Right ventricle myocardium superior (tissue), 1 donor: ENCODE measurements around the gene CDRT15L2. TPM values are rescaled to one million over a fixed set of nuclear protein-coding genes. Genes with fewer than 3 reads are reported as not detected.
A peak's percentile ranks its signal among the peaks of the same experiment; 100 is the strongest.
"Not testable (repeated sequence)": the region's sequence is repeated elsewhere in the genome, so short reads cannot be mapped to it uniquely, and the experiment has no call there.

Source experiments
- ATAC-seq: fragments of 200-7000 bp; cut with Tn5 transposase; one replicate; pipeline ENCODE4 v1.9.1; 2020; ENCODE audit warnings: mild to moderate bottlenecking; ENCODE audit not compliant: poor library complexity
- DNase-seq: peaks from one replicate; pipeline ENCODE4 v3.0.0-alpha.2; 2020
- intact Hi-C: fragments of 100-400 bp; cut with DNase I; formaldehyde crosslinking; loops from one replicate; pipeline ENCODE4 v1.11.2; 2022
- long read RNA-seq: library from polyadenylated mRNA; unstranded; transcript quantifications from one replicate; pipeline ENCODE4 v2.0.0, GENCODE V29; 2021
- total RNA-seq: library from RNA; stranded (reverse); fragmentation: NEBNext Ultra II Directional; extraction: Animal tissue kit (Norgen Biotek cat#: 25700); gene quantifications from one replicate; pipeline ENCODE4 v1.2.1, GENCODE V29; 2021
- donor health status: DM: no; HTN: yes; CAD: no; lungs with severe emphysema.

The CDRT15L2 gene
- not detected for total RNA-seq
- long read RNA-seq: 0 reads

DNA sequence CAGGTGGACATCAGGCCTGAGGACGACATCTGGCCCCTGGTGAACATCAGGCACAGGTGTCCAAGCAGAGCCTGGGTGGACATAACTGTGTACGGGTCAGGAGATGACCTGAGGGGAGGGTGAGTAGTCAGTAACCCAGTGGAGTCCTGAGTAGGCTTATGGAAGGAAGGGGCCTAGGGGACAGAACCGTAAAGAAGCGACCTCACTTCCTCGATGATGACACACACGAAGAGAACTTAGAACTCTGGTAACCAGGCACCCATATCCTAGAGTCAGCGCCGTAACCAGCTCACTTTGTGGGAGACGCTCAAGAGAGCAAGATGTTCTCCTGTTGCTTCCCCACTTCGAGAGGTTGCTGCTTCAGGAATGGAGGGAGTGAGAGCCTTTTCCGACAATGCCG lies at the start of gene CDRT15L2:
CDRT15L2 (plus strand) TSS at position 301 of the 400 bp plus-strand sequence; CDS start at position 321, 20 bp downstream.
- ATAC-seq, intact Hi-C loops, DNase-seq: not testable (repeated sequence)

DNA sequence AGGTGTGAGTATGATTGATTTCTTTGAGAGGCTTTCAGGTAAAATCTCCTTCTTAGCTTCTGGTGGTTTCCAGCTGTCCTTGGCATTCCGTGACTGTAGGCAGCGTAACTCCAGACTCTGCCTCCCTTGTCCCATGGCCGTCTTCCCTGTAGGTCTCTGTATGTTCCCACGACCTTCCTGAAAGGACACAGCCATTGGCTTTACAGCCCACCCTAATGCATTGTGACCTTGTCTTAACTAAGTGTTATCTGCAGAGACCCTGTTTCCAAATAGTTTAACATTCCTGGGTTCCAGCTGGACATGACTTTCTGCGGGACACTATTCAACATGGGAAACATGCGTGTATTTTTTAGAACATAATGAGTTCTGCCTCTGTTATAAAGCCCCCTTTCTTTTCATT lies 49.4 kb upstream of the CDRT15L2 start:
- ATAC-seq, intact Hi-C loops, DNase-seq: not testable (repeated sequence)

DNA sequence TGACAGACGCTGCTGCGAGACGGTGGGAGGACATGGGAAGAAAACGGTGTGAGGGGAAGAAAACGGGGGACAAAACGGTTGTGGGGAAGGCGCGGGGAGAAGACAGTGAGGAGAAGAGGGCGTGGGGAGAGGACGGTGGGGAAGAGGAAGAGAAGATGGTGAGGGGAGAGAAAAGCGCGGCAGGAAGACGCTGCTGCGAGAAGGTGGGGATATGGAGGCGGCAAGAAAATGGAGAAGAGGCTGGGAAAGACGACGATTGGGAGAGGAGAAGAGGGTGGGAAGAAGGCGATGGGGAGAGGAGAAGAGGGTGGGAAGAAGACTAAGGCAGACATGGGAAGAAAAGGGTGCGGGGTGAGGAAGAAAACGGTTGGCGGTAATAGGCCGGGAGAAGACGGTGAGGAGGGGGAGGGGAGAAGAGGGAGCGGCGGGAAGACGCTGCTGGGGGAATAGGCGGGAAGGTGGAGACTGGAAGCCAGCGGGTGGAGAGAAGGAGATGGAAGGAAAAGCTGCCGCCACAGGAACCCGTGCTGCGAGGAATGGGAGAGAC lies 46.9 kb upstream of the CDRT15L2 start:
- intact Hi-C loops, DNase-seq: not testable (repeated sequence)
- ATAC-seq: peak; percentile 76

DNA sequence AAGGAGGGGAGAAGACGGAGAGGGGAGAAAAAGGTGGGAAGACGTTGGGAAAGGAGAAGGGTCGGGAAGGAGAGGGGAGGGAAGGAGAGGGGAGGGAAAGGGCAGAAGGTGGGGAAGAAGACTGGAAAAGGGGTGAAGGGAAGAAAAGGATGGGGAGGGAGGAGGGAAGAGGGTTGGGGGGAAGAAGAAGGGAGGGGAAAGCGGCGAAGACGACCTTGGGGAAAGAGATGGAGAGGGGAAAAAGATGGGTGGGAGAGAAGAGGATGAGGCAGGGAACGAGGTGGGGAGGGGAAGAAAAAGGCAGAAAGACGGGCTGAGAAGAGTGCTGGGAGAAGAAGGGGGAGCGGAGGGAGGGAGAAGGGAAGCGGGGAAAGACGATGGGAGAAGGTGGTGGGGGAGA lies 46.3 kb upstream of the CDRT15L2 start:
- intact Hi-C loops, ATAC-seq, DNase-seq: not testable (repeated sequence)

DNA sequence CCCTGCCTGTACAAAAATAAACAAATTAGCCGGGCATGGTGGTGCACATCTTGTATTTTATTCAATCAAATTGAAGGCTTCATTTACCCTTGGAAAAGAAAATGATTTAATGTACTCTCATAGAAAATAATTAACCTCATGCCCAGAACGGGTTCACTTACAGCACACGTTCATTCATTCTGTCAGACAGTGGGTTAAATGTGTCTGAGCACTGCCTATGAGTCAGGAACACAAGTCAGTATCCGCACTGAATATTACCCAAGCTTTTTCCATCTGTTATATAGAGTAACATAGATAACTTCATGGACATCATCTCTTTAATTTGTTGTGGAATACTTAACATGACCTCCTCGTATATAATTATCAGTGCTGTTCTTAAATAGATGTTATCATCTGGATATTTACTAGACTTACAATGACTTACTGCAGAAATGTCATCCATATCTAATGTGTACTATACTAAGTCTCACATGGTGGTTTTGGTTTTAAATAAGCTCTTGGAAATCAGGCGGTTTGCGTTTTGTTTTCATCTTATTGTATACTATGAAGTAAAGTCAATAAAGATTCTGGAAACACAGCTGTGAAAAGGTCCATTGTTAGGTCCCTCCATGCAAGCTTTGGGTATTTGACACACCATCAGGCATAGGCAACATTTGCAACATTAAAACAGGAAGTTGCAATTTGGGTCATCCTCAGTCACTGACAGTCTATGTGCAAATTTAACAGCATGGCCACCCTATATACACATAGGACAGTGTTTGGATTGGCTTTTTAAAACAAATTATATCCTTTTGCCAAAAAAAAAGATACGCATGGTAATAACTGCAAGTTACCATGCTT lies 44.6 kb upstream of the CDRT15L2 start:
- intact Hi-C loops, ATAC-seq, DNase-seq: not testable (repeated sequence)

DNA sequence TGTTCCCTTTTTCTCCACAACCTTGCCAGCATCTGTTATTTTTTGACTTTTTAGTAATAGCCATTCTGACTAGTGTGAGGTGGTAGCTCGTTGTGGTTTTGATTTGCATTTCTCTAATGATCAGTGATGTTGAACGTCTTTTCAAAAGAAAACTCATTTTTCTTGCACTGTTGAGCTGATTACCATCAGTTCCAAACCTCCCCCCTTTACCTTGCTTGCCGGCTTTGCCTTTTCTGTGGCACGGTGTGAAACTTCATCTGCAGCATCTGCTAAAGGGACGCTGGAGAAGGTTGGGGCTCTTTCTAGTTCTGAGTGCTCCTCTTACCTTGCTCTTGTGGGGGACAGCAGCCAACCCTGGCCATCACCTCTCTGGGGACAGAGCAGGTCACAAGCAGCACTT lies 39.1 kb upstream of the CDRT15L2 start:
- ATAC-seq, DNase-seq, intact Hi-C loops: not testable (repeated sequence)

DNA sequence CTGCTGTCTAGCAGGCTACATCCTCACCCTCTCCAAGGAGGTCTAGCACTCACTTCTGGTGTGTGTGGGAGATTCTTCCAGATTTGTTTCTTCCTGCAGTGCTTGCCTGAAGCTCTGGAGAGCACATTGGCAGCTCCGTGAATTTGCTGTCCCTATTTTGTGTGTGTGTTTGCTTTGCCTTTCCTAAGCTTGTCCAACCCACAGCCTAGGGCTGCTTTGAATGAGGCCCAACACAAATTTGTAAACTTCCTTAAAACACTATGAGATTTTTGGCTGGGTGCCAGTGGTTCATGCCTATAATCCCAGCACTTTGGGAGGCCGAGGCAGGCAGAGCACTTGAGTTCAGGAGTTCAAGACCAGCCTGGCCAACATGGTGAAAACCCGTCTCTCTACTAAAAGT lies 38.7 kb upstream of the CDRT15L2 start:
- intact Hi-C loops, DNase-seq, ATAC-seq: not testable (repeated sequence)

DNA sequence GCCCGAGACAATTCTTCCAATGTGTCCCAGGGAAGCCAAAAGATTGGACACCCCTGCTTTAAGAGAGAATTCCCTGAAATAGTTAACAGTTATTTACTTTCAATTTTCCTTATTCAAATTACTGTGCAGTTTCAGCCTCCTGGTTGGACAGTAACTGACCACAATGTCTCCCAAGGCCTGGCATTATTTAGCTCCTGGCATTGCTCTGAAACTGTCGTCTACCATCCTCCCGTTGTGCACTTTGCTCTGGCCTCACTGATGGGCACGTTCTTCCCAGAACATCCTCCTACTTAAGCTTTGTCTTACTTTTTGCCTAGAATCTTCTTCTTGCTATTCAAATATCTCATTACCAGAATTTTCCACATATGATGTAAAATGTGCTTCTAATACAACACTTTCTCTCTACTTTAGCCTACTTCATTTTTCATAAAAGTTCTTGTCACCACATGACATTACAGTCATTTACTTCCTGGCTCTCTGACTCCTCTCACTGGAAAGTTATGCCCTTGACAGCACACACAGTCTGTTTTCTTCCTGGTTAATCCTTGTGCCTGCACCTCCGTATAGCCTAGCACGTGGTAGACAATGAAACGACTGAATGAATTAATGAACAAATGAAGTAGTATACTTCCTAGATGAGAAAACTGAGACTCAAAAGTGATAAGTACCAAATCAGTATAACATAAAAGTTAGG lies 37.5 kb upstream of the CDRT15L2 start:
- intact Hi-C loops, DNase-seq, ATAC-seq: not testable (repeated sequence)

DNA sequence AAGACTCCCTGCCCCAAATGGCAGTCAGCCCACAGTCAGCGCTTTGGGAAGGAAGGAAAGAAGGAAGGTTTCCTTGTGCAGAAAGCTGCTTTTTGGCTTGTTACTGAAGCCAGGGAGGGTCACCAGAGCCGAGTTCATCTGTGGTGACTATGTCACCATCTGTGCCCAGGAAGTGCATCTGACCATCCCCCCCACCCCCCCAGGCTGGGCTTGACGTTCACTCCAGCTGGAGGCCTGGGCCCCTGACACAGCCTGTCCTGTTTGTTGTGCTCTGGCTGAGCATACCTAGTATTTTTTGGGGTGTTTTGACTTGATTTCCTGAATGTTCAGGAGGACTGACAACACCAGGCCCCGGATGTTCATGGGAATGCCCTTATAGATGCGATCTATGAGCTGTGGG lies 31.6 kb upstream of the CDRT15L2 start:
- ATAC-seq, DNase-seq, intact Hi-C loops: not testable (repeated sequence)

DNA sequence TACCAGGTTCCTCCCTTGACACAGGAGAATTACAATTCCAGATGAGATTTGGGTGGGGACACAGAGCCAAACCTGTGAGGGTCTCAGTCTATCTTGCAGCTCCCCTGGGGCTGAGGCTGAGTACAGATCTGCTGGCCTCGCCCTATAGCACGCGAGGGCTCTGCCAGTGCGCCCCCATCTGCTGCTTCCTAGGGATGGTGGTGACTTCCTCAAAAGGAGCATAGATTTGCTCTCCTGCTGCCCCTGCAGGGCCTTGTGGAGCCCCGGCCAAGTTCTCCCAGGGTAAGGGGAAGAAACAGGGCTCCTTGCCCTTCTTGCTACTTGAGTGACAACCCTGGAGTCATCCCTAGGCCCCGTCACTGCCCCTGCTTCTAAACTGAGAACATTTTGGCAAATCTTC lies 26.6 kb upstream of the CDRT15L2 start:
- intact Hi-C loops, ATAC-seq: not testable (repeated sequence)

DNA sequence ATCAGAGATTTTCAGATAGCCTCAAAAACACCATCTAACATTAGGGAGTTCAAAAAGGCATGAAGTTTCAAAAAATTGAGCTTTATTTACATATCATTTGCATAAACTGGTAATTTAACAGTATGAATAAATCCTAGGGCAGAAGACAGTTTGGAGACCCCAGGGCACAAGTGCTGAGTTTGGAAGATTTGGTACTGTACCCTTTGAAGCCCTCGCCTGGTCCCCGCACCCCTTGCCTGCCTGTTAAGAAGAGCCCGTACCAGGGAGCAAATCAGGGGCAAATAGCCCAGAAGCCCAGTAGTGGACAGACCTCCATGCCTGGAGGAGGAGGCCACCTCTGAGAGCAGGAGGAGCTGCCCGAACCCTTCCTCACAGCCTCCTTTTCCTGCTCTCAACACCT lies 24.8 kb upstream of the CDRT15L2 start:
- peak; percentile 20 for DNase-seq
- ATAC-seq, intact Hi-C loops: not testable (repeated sequence)

More for the DNA sequence above, 26.6 kb upstream of the CDRT15L2 start:
- peak; percentile 29 for DNase-seq

DNA sequence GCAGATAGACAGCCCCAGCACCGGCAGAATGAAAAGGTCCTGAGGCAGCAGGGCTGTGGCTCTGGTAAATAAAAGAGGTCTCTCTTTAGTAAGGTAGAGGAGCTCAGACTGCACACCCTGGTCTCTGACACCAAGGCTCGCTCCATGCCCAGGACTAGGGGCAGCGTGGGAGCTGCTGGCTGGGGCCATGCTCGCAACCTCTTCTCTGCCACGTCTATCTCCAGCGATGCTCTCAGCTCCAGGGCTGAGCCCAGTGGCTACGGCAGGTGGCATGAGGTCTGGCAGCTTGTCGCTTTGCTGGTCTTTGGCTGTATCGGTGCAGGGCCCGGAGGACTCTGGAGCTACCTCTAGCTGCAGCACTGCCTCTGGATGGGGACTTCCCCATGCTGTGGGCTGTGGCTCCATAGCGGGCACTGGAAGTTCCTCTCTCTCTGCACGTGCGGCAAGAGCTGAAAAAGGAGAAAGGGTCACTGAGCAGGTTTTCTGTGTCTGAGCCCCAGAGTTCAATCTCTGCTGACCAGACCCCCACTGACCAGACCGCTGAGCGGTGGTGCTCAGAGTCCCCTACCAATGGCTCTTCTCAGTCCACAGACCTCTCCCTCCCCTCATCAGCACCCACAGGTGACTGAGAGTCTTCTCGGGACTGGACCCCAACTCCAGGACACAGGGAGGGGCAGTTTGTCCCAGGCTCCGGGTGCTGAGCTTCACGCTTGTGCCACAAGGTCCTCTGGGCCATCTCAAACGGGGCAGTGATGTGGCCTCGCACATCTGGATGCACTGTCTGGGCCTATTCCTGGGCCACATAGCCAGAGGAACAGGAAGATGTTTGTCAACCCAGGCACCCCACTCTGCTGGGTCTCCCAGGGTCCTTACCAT lies 24.2 kb upstream of the CDRT15L2 start:
- peak; percentile 61 for ATAC-seq
- intact Hi-C loops: not testable (repeated sequence)

DNA sequence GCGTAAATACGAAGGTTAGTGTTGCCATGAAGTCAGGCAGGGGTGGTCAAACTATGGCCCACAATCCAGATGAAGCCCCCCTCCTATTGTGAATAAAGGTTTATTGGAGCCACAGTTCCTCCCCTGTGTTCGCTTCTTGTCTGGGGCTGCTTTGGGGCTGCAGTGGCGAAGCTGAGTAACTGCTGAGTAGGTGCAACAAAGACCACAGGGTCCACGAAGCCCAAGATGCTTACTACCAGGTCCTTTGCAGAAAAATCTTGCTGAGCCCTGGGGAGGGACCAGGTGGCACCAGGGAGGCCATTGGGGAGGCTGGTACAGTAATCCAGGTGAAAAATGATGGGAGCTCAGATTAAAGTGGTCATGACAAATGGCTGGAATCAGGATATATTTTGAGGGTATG lies 21.4 kb upstream of the CDRT15L2 start:
- ATAC-seq, DNase-seq, intact Hi-C loops: not testable (repeated sequence)

More for the DNA sequence above, 24.2 kb upstream of the CDRT15L2 start:
- peak; percentile 30 for DNase-seq

DNA sequence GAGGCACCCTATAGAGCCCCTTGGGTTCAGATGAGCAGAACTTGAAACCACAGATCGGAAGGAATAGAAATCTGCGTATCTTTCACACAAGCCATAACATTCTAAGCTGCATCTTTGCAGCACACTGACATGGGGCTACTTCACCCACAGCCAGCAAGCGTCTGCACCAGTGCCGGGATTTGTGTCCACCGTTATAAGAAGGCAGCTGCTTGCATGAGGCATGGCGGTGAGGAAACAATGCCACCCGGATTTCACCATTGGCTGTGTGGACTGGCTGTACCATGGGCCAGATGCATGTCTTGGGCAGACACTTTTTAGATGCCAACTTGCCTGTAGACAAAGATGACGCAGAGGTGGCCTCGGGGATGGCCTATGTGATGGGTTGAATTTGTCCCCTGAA lies 20.5 kb upstream of the CDRT15L2 start:
- ATAC-seq, DNase-seq, intact Hi-C loops: not testable (repeated sequence)

DNA sequence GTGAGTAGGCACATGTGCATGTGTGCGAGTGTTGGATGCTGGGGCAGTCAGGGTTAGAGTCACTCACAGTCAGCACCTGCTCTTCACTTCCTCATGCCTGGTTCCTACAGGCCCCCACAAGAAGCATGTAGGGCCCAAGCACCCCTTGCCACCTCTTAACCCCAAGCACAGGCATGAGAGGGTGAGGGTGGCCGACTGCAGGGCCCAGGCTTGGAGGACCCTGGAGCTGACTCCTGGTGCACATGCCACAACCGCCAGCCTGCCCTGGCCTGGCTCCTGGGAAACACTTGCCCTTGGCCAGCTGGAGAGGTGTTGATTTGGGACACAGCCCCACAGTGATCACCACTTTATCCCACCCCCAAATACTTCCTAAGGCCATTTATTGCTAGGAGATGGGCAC lies 16.9 kb upstream of the CDRT15L2 start:
- ATAC-seq: no peak
- DNase-seq: no peak
- intact Hi-C loops: no loop called here

DNA sequence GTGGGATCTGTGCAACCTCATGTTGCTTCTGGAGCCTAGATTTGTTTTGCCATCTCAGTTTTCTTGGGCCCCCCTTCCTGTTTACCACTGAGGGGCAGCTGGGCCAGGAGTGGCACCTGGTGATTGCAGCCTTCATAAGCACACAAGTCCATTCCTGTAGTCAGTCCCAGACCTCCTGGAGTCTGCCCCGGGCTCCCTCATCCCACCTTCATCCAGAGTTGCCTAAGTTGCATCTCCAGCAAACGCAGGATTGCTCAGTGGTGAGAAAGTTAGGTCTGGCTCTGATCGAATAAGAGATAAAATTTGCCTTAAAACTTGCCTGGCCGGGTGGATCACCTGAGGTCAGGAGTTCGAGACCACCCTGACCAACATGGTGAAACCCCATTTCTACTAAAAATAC lies 14.3 kb upstream of the CDRT15L2 start:
- intact Hi-C loops, ATAC-seq, DNase-seq: not testable (repeated sequence)

DNA sequence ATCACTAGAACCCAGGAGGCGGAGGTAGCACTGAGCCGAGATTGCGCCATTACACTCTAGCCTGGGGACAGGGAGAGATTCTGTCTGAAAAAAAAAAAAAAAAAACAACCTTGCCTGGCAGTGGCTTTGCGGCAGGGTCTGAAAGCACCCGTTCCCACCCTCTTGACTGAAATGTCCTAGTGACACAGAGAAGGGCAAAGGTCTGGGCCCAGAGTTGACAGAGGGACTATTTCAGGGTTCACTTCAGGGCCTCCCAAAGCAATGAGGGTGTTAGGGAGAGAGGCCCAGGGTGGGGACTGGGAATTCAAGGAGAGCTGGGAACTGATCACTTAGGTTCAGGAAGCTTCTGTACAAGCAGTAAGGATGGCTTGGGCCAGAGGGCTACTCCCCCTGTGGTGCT lies 13.8 kb upstream of the CDRT15L2 start:
- intact Hi-C loops: no loop called here
- DNase-seq (no peak), ATAC-seq (no peak)

DNA sequence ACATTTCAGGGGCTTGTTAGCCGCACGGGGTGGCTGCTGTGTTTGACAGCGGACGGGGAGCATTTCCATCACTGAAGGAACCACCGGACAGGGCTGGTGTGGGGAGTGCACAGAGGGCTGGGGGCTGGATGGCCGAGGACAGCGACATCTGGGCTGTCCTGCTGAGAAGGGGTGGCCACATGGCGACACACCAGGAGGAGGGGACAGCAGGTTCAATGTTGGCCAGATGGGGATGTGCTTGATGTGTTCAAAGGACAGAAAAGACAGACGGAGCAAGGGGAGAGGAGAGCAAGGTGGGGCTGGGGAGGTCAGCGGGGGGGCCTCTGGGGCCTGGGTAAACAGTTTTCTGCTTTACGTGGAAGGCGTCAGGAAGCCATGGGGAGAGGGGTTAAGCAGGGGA lies 12.8 kb upstream of the CDRT15L2 start:
- intact Hi-C loops, ATAC-seq, DNase-seq: not testable (repeated sequence)
